ENCODE results near the gene ADGRL3.
A peak's percentile ranks its signal among the peaks of the same experiment; 100 is the strongest.

The ADGRL3 gene

GRCh38 chr4:61248705-61249104 lies 48.6 kb downstream of the ADGRL3 start:
- TF ChIP-seq CTCF (IDR thresholded peaks at IDR 0.05; ENCODE audit: extremely low read depth, insufficient read depth, missing control alignments), result no peak
- in situ Hi-C loops (cut with MboI; ENCODE audit: low pct_unique_long_range_greater_than_20kb, low sequenced_read_pairs, unreplicated experiment), result no loop called here
- DNase-seq (ENCODE audit: low spot score), result no peak

DNA sequence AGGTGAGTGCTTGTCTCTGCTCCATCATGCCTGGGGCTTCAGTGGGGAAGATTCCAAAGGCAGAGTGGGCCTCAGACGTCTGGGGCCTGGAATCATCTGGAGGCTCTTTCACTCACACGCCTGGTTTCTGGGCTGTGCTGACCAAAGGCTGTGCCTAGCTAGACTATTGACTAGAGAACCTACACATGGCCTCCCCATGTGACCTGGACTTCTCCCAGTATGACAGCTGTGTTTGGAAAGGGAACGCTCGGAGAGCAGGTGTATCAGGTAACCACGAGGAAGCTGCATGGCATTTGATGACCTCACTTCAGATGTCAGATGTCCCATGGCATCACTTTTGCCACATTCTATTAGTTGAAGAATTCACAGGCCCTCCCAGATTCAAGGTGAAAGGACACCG lies 51.0 kb downstream of the ADGRL3 start:
- no peak for TF ChIP-seq CTCF (IDR thresholded peaks at IDR 0.05; ENCODE audit: extremely low read depth, insufficient read depth, missing control alignments)
- in situ Hi-C loops (cut with MboI; ENCODE audit: low pct_unique_long_range_greater_than_20kb, low sequenced_read_pairs, unreplicated experiment), result no loop called here

GRCh38 chr4:61254406-61254805 lies 54.3 kb downstream of the ADGRL3 start:
- in situ Hi-C loops (cut with MboI; ENCODE audit: low pct_unique_long_range_greater_than_20kb, low sequenced_read_pairs, unreplicated experiment), result no loop called here
- no peak for TF ChIP-seq CTCF (IDR thresholded peaks at IDR 0.05; ENCODE audit: extremely low read depth, insufficient read depth, missing control alignments)
- peak; percentile 2 for DNase-seq (ENCODE audit: low spot score)

More for the DNA sequence above, 51.0 kb downstream of the ADGRL3 start:
- DNase-seq (ENCODE audit: low spot score), result no peak

DNA sequence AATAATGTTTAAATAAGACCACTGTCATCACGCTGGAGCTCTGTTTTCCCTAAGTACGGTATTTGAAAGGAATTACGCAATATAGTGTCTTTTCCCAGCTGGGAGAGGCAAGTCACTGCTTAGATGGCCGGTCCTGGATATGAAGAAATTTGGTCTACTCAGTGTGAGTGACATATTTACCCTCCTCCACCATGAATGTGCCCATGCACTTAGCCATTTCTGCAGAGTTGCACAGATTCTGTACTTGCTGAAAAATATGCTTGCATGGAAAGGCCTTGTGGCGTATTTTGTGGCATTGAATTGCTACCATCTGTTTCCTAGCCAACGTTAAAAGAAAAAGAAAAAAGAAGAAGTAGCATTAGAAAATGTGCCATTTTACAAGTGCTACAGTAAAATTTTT lies 73.1 kb downstream of the ADGRL3 start:
- in situ Hi-C loops (cut with MboI; ENCODE audit: low pct_unique_long_range_greater_than_20kb, low sequenced_read_pairs, unreplicated experiment), result no loop called here
- no peak for DNase-seq (ENCODE audit: low spot score)

DNA sequence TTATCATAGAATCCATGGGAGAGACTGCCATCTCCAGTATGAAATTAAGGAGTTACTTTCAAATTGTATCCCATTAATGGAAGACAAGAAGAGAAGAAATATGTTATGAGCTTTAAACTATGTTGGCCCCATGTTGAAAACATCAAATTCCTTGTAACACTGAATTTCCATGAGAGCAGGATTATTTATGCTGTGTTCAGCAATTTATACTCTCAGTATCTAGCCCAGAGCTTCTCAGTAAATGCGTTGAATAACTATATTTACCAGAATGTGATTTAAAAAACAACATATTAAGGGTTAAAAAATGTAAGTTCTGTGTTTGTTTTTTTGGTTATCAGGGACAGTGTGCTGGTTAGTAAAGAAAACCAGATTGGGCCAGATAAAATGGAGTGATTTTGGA lies 74.2 kb downstream of the ADGRL3 start:
- DNase-seq (ENCODE audit: low spot score), result no peak
- in situ Hi-C loops (cut with MboI; ENCODE audit: low pct_unique_long_range_greater_than_20kb, low sequenced_read_pairs, unreplicated experiment), result no loop called here

More for the DNA sequence above, 73.1 kb downstream of the ADGRL3 start:
- TF ChIP-seq CTCF (IDR thresholded peaks at IDR 0.05; ENCODE audit: extremely low read depth, insufficient read depth, missing control alignments), result no peak

DNA sequence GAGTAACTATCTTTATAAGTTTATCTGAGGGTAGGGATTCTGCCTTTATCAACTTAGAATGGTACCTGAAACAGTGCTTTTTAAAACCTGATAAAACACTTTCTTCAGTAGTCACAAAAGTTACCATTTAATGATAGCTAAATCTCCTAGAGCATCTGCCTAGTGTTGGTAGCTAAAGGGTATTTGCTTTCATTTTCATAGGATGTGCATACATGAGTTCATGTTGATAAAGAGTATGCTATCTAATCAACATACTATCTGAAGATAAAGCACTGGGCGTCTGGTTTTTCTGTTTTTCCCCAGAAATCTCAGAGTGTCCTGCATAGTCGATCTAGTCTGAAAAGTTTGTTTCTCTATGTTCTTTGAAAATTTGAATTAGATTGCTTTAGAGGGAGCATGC lies 75.1 kb downstream of the ADGRL3 start:
- no peak for TF ChIP-seq CTCF (IDR thresholded peaks at IDR 0.05; ENCODE audit: extremely low read depth, insufficient read depth, missing control alignments)
- in situ Hi-C loops (cut with MboI; ENCODE audit: low pct_unique_long_range_greater_than_20kb, low sequenced_read_pairs, unreplicated experiment), result no loop called here
- DNase-seq (ENCODE audit: low spot score), result no peak

More for the DNA sequence above, 74.2 kb downstream of the ADGRL3 start:
- no peak for TF ChIP-seq CTCF (IDR thresholded peaks at IDR 0.05; ENCODE audit: extremely low read depth, insufficient read depth, missing control alignments)

- no peak for TF ChIP-seq CTCF (IDR thresholded peaks at IDR 0.05; ENCODE audit: extremely low read depth, insufficient read depth, missing control alignments)
- in situ Hi-C loops (cut with MboI; ENCODE audit: low pct_unique_long_range_greater_than_20kb, low sequenced_read_pairs, unreplicated experiment), result no loop called here
- DNase-seq (ENCODE audit: low spot score), result no peak
These were observed 75.9 kb downstream of the ADGRL3 start for GRCh38 chr4:61276029-61276428.
